Renal cortex interstitium (tissue), 11 donors: ENCODE results near the gene TPD52L1. TPM values are rescaled to one million over a fixed set of nuclear protein-coding genes. Genes with fewer than 3 reads are reported as not detected.

ENCODE experiments used
- DNase-seq, 11 donors: peaks; one replicate each; pipeline ENCODE4 v3.0.0-alpha.2; 2013; ENCODE audit warnings: low read depth in 9 of 11, low spot score in 4 of 11; ENCODE audit errors: extremely low read depth in 1 of 11
- polyA plus RNA-seq, 3 donors: library from polyadenylated mRNA; unstranded; fragments of 120-200 nt; gene quantifications; one replicate each; pipeline ENCODE4 v1.2.1, GENCODE V29; 2013; ENCODE audit not compliant: insufficient read length in 3 of 3

TPD52L1 gene
- polyA plus RNA-seq, 3 donors = 83.7 to 100 (median 91.4) TPM

GRCh38 chr6:125304970-125305660, 151.5 kb downstream of the TPD52L1 start:
- DNase-seq = no peak

GRCh38 chr6:125306756-125307149, 153.2 kb downstream of the TPD52L1 start:
- DNase-seq = no peak

GRCh38 chr6:125307150-125307838, 153.7 kb downstream of the TPD52L1 start:
- no peak for DNase-seq

GRCh38 chr6:125307964-125308615, 154.5 kb downstream of the TPD52L1 start:
- no peak for DNase-seq

GRCh38 chr6:125310994-125311649, 157.5 kb downstream of the TPD52L1 start:
- peak in 10 of 11 donors; percentile 41 to 69 (median 54) for DNase-seq

- DNase-seq = no peak
These were observed 158.9 kb downstream of the TPD52L1 start for GRCh38 chr6:125312478-125312877.

- no peak for DNase-seq
These were observed 159.4 kb downstream of the TPD52L1 start for GRCh38 chr6:125312950-125313349.

Other genes starting within 250 kb of the TPD52L1 start
- gene RNF217, start 191.3 kb upstream of the TPD52L1 start, polyA plus RNA-seq = 10 to 100 TPM; 13.0 to 17.1 (median 14.1) TPM
- 100 to 1,000 TPM in 2 of 3 donors, 10 to 100 TPM in 1; 98.3 to 110 (median 105) TPM for gene HDDC2, start 148.2 kb downstream of the TPD52L1 start, polyA plus RNA-seq